Lower leg skin (tissue), 4 donors: ENCODE data around the gene STRA6. TPM values are rescaled to one million over a fixed set of nuclear protein-coding genes. Genes with fewer than 3 reads are reported as not detected.

Experiments
- DNase-seq, 2 donors: peaks; one replicate each; pipeline ENCODE4 v3.0.0-alpha.2; 2019; ENCODE audit warnings: low spot score in 2 of 2
- H3K4me3 ChIP-seq: fragments of 200-600 bp; sonication (generic); 2 replicates; pipeline ENCODE4 v1.5.1; 2017; ENCODE audit warnings: mild to moderate bottlenecking, low read depth; ENCODE audit not compliant: poor library complexity, severe bottlenecking
- CTCF ChIP-seq, 3 donors: fragments of 450-650 bp; IDR thresholded peaks; one replicate each; pipeline ENCODE4 v1.5.1; 2016; ENCODE audit warnings: antibody characterized with exemption in 3 of 3, mild to moderate bottlenecking in 3 of 3, moderate library complexity in 2 of 3
- POLR2A ChIP-seq, 2 donors: fragments of 450-650 bp; IDR thresholded peaks; one replicate each; pipeline ENCODE4 v1.6.1; 2016 to 2017; ENCODE audit warnings: antibody characterized with exemption in 2 of 2, mild to moderate bottlenecking in 1 of 2, moderate library complexity in 1 of 2
- WGBS, 2 donors: methylation state at CpG; one replicate each; pipeline ENCODE4 v1.1.5; 2018; 5-methylcytosine and 5-hydroxymethylcytosine counted together
- intact Hi-C: fragments of 100-400 bp; cut with DNase I; formaldehyde crosslinking; loops from one replicate; pipeline ENCODE4 v1.15.0; 2023; ENCODE audit warnings: low total_unique reads
- total RNA-seq, 4 donors: library from RNA; depleted of rRNA; stranded (reverse); fragments of >200 nt; gene quantifications; one replicate each; pipeline ENCODE4 v1.1.0, GENCODE V29; 2016

Gene STRA6
- total RNA-seq, 4 donors from 2014 or later: 0.52 TPM; not detected in 3

GRCh38 chr15:74203914-74204431 lies 1.4 kb upstream of the STRA6 start:
- WGBS, 2 donors: 52 to 56% methylated on average over 8 to 10 of the region's 10 CpGs
- no peak for TF ChIP-seq CTCF (IDR thresholded peaks at IDR 0.05)
- no peak for TF ChIP-seq POLR2A (IDR thresholded peaks at IDR 0.05)
- no peak for DNase-seq
- intact Hi-C loops: no loop called here
- H3K4me3 ChIP-seq: no peak overlapping the region

GRCh38 chr15:74201710-74202420 lies 722 bp downstream of the STRA6 start:
- intact Hi-C loops: no loop called here
- WGBS, 2 donors: 47 to 48% methylated on average over 7 of the region's 7 CpGs
- H3K4me3 ChIP-seq: no peak overlapping the region
- TF ChIP-seq CTCF (IDR thresholded peaks at IDR 0.05): no peak
- no peak for TF ChIP-seq POLR2A (IDR thresholded peaks at IDR 0.05)
- DNase-seq: no peak

GRCh38 chr15:74200871-74201419 lies 1.6 kb downstream of the STRA6 start:
- no peak overlapping the region for H3K4me3 ChIP-seq

GRCh38 chr15:74200412-74200815 lies 2.2 kb downstream of the STRA6 start:
- 8 to 13% methylated on average over 1 of the region's 1 CpG for WGBS, 2 donors
- H3K4me3 ChIP-seq: no peak overlapping the region
- TF ChIP-seq POLR2A (IDR thresholded peaks at IDR 0.05) (no peak), CTCF (IDR thresholded peaks at IDR 0.05) (no peak)
- intact Hi-C loops: no loop called here
- peak in 1 of 2 donors; percentile 42 for DNase-seq

More at GRCh38 chr15:74200871-74201419, 1.6 kb downstream of the STRA6 start:
- WGBS, 2 donors: 65 to 68% methylated on average over 8 of the region's 8 CpGs
- no peak for DNase-seq
- intact Hi-C loops: no loop called here
- TF ChIP-seq CTCF (IDR thresholded peaks at IDR 0.05) (no peak), POLR2A (IDR thresholded peaks at IDR 0.05) (no peak)

- no peak for TF ChIP-seq POLR2A (IDR thresholded peaks at IDR 0.05)
- no peak for TF ChIP-seq CTCF (IDR thresholded peaks at IDR 0.05)
- 94 to 97% methylated on average over 5 to 6 of the region's 6 CpGs for WGBS, 2 donors
Measured at GRCh38 chr15:74199297-74199652, 3.3 kb downstream of the STRA6 start.

More at GRCh38 chr15:74199297-74199652, 3.3 kb downstream of the STRA6 start:
- DNase-seq: no peak
- no peak overlapping the region for H3K4me3 ChIP-seq
- intact Hi-C loops: no loop called here
